Ramos (cell line): Measurements from ENCODE around the gene MARK4.
"Not testable (repeated sequence)": the region's sequence is repeated elsewhere in the genome, so short reads cannot be mapped to it uniquely, and the experiment has no call there.

Experiments
- in situ Hi-C: fragments of 300-500 bp; cut with MboI; formaldehyde crosslinking; loops from one replicate; pipeline ENCODE4 v1.14.3; 2022; ENCODE audit warnings: low sequenced_read_pairs; ENCODE audit not compliant: unreplicated experiment

The MARK4 gene

DNA sequence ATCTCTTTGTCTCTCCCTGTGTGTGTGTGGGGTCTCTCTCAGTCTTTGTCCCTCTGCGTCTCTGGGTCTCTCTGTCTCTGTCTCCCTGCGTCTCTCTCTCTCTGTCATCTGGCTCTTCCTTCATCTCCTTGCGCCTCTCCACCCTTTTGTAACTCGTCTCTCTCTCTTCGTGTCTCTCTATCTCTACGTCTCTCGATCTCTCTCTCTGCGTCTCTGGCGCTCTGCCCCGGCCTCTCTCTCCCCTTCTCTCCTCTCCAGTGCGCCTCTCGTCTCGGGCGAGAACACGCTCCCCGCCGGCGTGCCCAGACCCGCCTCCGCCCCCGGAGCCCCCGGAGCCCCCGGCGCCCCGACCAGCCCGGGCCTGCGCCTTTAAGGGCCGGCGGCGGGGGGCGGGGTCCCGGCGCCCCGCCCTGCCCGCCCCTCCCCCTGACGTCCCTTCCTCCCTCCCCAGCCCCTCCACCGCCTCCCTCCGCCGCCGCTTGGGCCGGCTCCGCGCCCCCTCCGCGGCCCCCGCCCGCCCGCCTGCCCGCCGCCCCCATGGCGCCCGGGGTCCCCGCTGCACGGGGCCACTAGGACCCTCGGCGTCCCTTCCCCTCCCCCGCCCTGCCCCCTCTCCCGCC, at the start of gene MARK4:
MARK4 (plus strand) TSS at position 440 of the 620 bp plus-strand sequence. CDS start 318 bp downstream, outside the sequence.
- in situ Hi-C loops, result no loop called here

DNA sequence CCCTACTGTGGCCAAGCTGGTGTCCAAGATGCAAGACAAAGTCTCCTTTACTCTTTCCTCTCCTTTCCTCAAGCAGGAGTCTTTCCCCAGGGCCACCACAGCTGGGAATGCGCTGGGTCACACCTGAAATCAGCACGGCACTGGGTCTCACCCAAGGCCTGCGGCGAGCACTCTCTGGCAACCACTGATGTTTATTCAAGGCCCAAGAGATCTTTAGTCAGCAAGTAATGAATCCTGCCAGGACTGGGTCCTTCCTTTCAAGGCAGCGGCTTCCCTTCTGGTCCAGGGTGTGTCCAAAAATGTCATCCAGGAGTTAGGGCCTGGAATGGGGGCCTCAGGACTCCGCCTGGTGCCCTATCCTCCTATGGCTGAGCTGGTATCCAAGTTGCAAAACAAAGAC, 48.4 kb upstream of the MARK4 start:
- in situ Hi-C loops, result no loop called here

DNA sequence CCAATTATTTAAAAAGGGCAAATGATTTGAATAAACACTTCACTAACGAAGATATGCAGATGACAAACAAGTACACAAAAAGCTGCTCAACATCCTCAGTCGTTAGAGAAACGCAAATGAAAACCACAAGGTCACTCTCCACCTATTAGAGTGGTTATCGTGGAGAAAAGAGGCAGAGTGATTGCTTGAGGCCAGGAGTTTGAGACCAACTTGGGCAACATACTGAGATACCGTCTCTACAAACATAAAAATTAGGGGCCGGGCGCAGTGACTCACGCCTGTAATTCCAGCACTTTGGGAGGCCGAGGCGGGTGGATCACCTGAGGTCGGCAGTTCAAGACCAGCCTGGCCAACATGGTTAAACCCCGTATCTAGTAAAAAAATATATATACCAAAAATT, 45.3 kb upstream of the MARK4 start:
- in situ Hi-C loops, result no loop called here

DNA sequence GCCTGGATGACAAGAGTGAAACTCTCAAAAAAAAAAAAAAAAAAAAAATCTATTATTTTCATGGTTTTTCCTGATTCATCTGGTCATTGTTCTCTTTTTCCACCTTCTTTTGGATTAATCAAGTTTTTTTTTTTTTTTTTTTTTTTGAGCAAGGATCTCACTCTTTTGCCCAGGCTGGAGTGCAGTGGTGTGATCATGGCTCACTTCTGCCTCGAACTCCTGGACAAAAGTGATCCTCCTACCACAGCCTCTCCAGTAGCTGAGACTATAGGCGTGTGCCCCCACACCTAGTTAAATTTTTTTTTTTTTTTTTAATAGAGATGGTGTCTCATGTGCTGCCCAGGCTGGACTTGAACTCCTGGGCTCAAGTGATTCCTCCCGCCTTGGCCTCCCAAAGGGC, 44.7 kb upstream of the MARK4 start:
- in situ Hi-C loops, result no loop called here

DNA sequence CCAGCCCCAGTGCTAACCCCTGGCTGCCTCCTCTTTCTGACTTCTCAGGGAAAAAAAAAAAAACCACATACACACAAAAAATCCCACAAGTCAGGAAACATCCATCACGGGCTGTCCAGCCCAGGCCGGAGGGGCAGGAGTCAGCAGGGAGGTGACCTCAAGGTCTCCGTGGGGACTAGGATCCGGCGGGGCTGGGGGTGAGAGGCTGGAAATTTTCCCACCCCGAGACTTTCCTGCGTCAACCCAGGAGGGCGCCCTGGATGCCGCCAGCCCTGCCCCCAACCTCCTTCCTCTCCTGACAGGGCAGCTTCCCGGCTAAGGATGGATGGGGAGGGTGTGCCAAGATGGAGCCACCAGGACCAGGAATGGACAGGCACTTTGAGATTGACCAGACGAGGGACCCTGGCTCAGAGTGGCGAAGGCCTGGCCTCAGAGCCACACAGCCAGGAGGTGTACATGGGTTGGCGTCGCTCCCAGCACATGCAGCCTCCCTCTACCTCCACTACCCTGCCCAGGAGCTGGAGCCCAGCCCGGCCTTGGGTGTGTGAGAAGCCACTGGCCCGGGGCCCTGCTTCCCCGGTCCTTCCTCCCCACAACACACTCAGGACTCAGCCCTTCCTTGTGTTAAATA, 39.2 kb upstream of the MARK4 start:
- in situ Hi-C loops, result no loop called here

DNA sequence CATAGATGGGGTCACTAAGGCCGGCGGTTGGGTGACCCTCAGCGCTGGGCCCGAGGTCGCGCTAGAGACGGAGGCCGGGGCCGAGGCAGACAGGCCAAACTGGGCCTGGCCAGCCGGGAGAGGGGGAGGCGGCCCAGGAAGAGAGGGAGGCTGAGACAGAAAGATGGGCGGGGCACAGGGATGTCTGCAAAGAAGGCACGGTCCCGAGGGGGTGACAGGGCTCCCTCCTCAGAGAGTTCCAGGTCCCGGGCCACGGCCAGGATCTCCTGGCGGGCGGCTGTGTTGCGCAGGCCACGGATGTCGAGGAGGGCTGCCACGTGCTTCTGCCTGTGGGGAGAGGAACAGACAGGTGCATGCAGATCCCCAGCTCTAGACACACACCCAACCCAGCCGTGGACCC, 38.0 kb upstream of the MARK4 start:
- in situ Hi-C loops, result no loop called here

DNA sequence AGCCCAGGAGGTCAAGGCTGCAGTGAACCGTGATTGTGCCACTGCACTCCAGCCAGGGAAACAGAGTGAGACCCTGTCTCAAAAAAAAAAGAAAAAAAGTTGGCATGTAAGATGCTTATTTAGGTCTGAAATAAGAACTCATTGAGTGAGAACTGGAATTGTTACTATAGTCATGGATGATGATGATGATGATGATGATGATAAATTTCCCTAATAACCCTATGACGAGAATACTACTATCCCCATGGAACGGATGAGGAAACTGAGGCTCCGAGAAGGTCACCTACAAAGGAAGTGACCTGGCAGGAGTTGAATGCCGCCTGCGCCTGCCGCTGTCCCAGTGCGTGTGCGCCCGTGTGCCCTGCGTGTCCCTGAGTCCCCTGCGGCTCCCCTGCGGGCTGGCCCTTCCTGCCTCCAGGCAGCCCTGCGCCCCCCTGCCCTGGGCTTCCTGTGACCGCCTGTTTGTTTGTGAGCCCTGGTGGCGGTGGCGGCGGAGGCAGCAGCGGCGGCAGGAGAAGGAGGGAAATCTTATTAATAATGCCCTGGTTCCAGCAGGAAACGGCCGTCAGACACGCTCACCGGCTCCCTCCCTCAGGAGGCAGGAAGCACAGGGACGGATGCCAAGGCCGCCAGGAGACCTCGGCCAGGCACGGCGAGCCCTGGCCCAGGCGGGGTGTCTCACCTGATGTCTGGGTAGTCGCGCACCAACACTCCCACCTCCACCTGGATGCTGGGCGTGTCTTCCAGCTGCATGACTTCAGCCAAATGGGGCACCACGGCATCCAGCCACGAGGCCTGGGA, 35.5 kb upstream of the MARK4 start:
- in situ Hi-C loops, result no loop called here

DNA sequence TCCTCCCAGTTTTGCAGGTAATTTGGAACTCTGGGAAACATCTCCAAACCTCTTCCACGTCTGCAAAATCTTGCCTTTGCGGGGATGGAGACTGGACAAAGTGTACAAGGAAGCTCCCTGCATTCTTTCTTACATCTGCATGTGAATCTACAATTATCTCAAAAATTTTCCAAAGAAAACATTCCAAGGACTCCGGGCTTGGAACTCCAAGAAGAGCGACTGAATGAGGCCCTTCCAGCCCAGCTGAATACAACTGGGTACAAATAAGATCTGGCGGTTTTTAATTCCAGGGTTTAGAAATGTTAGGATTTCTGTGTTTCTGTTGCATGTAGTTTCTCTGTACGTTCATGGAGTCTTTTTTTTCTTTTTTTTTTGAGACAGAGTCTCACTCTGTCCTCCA, 34.4 kb upstream of the MARK4 start:
- in situ Hi-C loops, result no loop called here

DNA sequence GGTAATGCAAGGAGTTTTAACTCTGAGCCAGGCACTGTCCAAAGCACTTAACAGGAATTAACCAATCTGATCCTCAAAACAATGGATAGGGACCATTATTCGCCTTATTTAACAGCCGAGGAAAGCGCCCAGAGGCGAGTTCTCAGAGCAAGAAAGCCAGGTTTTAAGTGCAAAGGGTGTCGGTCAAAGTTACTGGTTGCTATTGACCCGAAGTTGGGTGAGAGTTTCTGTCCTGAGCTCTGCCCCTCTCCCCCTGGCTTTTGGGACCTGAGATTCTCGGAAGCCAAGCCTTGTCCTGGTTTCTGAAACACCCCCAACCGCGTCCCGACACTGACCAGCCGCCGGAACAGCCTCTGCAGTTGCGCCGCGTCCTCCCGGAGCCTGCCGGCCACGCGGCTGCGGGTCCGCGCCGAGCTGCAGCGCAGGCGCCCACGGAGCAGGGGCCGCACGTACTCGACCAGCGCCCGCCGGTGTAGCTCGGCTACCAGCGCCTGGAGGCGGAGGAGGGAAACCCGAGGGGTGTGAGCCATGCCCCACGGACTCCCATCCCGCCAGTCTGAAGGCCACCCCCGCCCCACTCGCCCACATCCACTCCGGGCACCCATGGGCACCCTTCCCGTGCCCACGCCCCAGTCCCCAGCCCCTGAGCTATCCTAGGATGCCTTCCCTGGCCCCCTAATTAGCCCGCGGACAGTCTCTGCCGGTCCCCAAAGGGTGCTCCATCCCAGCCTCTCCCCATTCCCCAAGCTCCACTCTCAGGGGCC, 33.7 kb upstream of the MARK4 start:
- in situ Hi-C loops, result no loop called here

DNA sequence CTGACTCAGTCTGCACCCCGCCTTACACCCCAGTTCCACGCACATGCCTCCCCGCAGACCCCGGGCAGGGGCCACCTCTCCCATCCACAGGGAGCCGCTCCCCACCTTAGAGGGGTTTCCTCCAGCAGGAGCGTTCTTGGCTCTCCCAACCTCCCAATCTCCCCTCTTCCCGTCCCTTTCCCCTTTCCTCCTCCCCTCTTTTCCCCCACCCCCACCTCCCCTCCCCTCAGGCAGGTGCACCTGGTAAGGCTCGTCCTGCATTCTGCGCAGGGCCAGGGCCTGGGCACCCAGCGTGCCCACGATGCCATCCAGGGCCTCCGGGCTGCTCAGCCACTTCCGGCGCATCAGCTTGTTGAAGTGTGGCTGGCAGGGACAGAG, 33.1 kb upstream of the MARK4 start:
- in situ Hi-C loops, result no loop called here

DNA sequence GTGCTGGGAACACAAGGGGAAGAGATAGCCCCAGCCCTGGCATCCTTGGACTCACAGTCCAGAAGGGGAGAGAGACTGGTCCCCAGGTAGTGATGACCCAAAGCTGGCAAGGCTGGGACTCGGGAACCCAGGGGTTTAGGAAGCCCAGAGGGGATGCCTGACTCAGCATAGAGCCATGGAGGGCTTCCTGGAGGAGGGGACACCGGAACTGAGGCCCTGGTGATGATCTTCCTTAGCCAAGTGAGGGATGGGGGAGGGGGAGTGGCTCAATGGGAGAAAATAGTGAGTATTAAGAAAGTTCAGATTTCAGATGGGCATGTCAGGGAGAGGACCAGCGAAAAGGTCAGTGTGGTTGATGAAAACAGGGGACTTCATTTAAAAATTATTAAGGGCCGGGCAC, 32.6 kb upstream of the MARK4 start:
- in situ Hi-C loops, result no loop called here

DNA sequence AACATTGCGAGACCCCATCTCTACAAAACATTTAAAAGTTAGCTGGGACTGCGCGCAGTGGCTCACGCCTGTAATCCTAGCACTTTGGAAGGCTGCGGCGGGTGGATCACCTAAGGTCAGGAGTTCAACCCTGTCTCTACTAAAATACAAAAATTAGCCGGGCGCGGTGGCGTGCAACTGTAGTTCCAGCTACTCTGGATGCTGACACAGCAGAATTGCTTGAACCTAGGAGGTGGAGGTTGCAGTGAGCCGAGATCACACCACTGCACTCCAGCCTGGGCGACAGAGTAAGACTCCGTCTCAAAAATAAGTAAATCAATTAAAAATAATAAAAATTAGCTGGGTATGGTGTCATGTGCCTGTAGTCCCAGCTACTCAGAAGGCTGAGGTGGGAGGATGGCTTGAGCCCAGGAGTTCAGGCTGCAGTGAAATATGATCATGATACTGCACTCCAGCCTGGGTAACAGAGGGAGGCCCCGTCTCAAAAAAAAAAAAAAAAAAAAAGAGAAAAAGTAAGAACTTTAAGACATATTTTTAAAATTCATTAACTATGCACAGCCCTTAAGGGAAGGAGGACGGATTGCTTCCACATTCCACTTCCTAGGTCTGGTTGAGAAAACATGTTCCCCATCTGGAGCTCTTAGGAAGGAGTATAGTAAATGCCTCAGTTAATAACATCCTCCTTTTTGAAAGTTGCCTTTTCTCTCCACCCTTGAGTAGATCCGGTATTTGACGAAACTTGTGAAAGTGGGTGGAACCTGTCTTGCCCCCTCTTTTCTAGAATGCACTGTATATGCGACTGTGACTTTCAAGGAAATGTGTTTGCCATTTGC, 31.9 kb upstream of the MARK4 start:
- in situ Hi-C loops, result no loop called here

DNA sequence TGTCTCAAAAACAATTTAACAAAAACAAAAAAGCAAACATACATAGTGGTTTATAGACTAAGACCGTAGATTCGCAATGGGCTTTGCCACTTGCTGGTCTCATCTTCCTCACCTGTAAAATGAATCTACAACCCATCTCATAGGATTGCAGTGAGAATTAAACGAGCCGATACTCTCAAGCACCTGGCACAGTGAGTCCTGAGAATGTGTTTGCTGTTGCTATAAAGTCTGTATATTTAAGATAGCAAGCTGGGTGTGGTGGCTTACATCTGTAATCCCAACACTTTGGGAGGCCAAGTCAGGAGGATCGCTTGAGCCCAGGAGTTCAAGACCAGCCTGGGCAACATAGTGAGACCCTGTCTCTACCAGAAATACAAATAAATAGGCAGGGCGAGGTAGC, 28.3 kb upstream of the MARK4 start:
- in situ Hi-C loops, result no loop called here

DNA sequence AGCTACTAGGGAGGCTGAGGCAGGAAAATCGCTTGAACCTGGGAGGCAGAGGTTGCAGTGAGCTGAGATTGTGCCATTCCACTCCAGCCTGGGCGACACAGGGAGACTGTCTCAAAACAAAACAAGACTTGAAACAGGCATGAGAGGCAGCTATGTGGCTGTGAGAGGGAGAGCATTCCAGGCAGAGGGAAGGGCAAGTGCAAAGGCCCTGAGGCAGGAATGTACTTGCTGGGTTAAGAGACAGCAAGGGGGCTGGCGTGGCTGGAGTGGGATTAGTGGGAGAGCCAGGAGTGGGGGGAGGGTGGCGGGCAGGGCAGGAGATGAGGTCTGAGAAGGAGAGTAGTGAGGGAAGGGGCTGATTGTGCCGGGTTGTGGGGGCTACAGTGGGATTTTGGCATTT, 27.2 kb upstream of the MARK4 start:
- in situ Hi-C loops, result no loop called here

DNA sequence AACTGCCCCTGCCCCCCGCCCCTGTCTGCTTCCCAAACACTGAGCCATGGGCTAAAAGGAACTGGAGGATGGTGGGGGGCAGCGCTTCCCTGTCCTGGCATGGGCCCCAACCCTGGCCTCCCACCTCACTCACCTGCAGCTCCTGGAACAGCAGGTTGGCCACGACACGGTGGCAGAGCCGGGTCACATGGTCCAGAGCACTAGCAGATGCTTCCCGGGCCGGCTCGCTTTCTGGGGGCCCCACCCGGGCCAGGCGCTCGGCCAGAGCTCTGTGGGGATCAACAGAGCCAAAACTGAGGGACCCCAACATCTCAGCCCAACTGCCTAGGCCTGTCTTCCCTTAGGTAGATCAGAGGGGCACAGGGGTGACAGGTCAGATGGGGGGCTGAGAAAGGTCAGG, 26.4 kb upstream of the MARK4 start:
- in situ Hi-C loops, result no loop called here

DNA sequence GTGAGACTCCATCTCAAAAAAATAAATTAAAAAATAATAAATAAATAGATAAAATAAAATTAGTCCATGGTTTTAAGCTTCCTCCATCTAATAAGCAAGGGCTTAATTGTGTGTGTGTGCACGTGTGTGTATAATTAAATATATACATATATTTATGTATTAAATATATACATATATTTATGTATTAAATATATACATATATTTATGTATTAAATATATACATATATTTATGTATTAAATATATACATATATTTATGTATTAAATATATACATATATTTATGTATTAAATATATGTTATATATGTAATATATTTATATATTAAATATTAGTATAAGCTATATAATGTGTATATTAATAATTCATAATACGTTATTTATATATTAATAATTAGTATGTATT, 22.0 kb upstream of the MARK4 start:
- in situ Hi-C loops, result not testable (repeated sequence)

DNA sequence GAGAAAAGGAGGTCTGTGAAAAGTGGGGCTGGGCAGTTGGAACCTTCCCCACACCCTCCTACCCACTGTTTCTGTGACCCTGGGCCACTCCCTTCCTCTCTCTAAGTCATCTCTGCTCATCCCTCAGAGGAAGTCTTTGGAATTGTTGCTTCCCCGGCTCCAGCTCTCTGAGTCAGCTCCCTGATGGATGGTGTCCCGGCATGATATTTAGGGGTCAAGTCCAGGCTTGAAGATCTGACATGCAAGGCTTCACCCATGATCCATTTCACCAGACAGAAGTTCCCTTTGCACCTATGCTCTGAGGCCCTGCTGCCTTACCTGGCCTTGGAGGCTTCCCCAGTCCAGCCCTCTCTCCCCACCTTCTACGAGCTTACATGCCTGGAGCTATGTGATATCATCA, 19.2 kb upstream of the MARK4 start:
- in situ Hi-C loops, result no loop called here

DNA sequence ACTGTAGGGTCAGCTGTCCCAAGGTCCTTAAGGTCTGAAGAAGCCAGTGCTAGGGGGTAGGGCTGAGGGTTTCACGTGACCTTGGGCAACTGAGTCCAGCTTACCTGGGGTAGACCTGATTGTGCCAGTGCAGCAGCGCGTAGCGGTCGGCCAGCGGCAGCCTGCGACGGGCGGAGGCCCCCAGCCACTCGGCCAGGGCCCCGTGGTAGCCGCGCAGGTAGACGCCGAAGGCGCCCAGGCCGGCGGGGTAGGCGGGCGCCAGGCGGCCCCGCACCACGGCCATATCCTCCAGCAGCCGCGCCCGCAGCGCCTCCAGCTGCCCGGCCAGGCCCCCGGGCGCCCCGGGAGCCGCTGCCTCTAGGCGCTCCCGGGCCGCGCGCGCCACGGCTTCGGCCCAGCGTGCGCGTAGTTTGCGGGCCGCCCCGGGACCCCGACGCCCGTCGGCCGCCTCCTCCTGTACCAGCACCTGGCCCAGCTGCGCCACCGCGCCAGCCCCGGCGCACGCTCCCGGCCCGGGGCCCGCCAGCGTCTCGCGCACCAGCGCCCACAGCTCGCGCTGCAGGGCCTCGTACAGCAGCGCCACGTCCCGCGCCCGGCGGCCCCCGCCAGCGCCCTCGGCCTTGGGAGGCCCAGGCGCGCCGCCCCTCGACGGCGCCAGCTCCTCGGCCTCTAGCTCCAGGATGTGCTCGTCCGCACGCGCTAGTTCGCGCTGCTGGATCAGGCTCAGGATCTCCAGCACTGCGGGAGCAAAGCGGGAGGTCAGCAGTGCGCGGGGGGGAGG, 16.8 kb upstream of the MARK4 start:
- in situ Hi-C loops, result no loop called here

DNA sequence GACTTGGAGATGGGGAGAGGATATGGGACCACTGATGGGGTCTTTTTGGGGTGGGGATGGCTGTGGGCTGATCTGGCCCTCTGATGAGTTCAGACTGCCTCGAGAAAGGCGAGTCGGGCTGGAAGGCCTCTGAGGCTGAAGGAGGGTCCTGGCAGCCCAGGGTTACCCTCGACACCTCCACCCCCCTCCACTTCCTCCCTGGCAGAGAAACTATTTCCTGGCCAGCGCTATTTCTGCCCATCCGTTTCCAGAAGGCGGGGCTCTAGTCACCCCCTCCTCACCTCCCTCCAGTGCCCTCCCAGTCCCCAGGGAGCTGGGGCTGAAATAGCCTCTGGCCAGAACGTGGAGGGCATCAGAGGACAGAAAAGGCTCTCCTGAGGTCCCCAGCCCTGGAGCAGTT, 15.6 kb upstream of the MARK4 start:
- in situ Hi-C loops, result no loop called here
